DMS153 treated with DMSO at 0.1 percent for 48 hours (cell line): ENCODE data around the gene S100A3.
A peak's percentile ranks its signal among the peaks of the same experiment; 100 is the strongest.
"Not testable (repeated sequence)": the region's sequence is repeated elsewhere in the genome, so short reads cannot be mapped to it uniquely, and the experiment has no call there.

Experiments
- DNase-seq: peaks from one replicate; lab custom pipeline; 2025; ENCODE audit not compliant: unreplicated experiment; lab: John Stamatoyannopoulos, UW

The S100A3 gene

GRCh38 chr1:153548722-153549688 is at the start of gene S100A3:
Gene S100A3 (minus strand): TSS chr1:153549258. CDS start chr1:153548485, 773 bp downstream.
- DNase-seq = no peak

GRCh38 chr1:153598309-153599172 is 49.5 kb upstream of the S100A3 start:
- no peak for DNase-seq

GRCh38 chr1:153597206-153597605 is 48.1 kb upstream of the S100A3 start:
- DNase-seq = no peak

- no peak for DNase-seq
Observed at GRCh38 chr1:153592748-153593147, 43.7 kb upstream of the S100A3 start.

GRCh38 chr1:153588482-153588881 is 39.4 kb upstream of the S100A3 start:
- DNase-seq = no peak

- not testable (repeated sequence) for DNase-seq
Observed at GRCh38 chr1:153588033-153588432, 39.0 kb upstream of the S100A3 start.

GRCh38 chr1:153587314-153587713 is 38.3 kb upstream of the S100A3 start:
- no peak for DNase-seq

DNA sequence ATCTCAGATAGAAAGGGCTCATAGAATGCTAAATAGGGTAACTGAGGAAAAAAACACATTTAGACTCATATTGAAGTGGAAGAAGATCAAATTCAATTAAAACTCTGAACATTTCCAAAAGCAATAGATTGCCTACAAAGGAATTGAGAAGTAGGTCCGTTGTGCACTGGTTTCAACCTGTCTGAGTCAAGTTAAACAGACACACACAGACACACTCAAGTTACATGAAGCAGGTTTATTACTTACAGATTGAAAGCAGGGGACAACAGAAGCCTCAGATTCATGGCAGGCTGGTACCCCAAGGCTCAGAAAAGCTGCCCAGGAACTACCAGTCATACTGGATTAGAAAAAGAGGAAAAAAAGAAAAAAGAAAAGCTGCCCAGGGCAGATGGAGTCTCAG is 37.3 kb upstream of the S100A3 start:
- no peak for DNase-seq

DNA sequence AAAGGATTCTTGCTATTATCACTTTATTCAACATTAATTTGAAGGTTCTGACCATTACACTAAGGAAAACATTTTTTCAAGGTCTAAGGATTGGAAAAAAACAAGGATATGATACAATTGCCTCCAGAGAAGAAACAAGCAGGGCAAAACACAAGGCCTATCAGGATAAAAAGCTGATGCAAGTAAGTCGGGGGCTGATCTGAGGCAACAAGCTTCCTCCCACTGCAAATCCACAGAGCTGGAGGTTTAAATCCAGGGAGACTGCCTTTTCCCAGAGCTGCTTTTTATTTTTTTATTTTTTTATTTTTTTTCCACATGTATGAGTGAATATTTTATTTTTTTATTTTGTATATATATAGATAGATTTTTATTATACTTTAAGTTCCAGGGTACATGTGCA is 35.9 kb upstream of the S100A3 start:
- no peak for DNase-seq

DNA sequence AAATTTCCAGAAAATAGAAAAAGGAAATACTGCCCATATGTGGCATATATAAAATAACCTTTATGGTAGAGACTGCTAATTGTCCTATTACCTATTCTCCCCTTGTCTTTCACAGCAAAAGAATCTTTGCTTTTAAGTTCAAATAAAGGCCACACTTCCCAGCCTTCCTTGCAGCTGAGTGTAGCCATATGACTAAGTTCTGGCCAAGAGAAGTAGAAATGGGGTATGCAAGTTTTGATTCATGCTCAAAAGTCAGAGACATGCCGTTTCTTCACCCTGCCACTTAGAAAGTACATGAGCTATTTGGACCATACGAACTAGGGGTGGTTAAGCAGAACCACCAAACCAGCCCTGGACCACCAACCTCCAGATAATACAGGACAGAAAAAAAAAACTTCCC is 34.9 kb upstream of the S100A3 start:
- DNase-seq = no peak

DNA sequence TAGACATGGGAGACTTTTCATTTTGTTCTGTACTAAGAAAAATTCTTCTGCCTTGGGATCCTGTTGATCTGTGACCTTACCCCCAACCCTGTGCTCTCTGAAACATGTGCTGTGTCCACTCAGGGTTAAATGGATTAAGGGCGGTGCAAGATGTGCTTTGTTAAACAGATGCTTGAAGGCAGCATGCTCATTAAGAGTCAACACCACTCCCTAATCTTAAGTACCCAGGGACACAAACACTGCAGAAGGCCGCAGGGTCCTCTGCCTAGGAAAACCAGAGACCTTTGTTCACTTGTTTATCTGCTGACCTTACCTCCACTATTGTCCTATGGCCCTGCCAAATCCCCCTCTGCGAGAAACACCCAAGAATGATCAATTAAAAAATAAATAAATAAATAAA is 34.5 kb upstream of the S100A3 start:
- not testable (repeated sequence) for DNase-seq

- not testable (repeated sequence) for DNase-seq
Observed at GRCh38 chr1:153582836-153583235, 33.8 kb upstream of the S100A3 start.

DNA sequence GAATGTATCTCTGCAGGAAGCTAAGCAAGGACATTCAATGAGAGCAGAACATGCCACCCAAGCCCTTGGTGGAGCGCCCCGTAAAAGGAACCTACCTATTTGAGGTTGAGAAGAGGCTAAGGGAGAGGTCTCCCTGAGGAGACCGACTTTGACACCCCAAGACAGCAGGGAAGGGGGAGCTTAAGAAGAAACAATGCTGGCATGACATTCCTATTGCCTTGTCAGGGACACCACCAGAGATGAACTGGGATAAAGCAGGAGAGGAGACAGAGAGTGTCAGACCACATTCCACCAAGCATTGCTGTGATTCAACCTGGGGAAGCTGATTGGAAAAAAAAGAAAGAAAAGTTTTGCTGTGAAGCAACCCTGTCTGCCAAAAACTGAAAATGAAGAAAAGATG is 29.9 kb upstream of the S100A3 start:
- DNase-seq = no peak

DNA sequence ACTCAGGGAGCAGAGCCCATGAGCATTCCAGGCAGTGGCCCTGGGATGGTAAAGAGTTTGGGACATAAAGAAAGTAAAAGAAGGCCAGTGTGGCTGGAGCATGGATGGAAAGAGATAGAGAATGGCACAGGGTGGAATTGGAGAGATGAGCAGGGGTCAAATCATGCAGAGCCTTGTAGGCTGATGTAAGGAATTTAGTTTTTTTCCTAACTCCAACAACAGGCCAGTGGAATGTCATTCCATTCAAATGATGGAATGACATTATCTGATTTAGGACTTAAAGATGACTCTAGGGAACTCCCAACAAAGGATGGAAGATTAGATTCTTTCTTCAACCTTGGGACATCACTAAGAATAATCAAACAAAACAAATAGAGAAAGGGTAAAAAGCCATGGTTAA is 29.4 kb upstream of the S100A3 start:
- no peak for DNase-seq

GRCh38 chr1:153577624-153578051 is 28.6 kb upstream of the S100A3 start:
- DNase-seq = no peak

DNA sequence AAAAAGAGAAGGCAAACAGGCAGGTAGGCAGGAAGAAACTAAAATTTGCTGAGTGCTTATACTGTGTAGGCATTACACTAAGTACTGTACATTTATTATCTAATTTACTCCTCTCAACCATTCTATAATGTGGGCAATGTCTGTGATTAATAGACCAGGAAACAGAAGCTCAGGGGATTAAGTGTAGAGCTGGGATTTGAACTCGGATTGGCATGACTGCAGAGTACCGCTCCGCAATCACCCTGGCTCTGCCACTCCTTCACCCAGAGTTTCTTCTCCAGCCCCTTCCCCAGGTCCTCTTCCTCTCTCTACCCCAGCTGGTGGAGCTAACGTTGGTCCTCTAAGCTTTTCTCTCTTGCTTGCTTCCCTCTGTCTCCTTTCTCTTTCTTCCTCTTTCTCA is 28.1 kb upstream of the S100A3 start:
- DNase-seq = no peak

- DNase-seq = not testable (repeated sequence)
Observed at GRCh38 chr1:153575497-153575896, 26.4 kb upstream of the S100A3 start.

- DNase-seq = not testable (repeated sequence)
Observed at GRCh38 chr1:153575081-153575491, 26.0 kb upstream of the S100A3 start.

- DNase-seq = no peak
Observed at GRCh38 chr1:153573351-153573750, 24.3 kb upstream of the S100A3 start.

DNA sequence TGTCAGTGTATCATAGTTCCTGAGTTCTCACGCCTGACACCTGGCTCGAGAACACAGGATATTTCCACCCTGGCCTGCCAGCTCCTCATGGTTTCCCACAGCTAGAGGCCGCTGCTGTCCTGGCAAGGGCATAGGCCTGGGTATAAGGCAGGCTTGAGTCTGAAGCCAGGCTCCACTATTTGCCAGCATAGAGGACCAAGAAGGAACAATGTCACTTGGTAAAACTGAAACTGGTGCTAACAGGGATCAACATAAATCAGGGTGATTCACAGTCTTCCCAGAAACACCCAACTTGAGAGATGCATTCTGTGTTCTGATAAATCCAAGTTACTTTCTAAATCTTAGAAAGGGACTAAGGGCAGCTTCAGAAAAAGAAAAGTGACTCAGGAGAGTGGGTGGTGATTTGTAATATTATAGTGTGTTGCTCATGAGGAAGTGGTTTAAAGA is 23.5 kb upstream of the S100A3 start:
- peak; percentile 86 for DNase-seq

GRCh38 chr1:153571706-153572105 is 22.6 kb upstream of the S100A3 start:
- no peak for DNase-seq

DNA sequence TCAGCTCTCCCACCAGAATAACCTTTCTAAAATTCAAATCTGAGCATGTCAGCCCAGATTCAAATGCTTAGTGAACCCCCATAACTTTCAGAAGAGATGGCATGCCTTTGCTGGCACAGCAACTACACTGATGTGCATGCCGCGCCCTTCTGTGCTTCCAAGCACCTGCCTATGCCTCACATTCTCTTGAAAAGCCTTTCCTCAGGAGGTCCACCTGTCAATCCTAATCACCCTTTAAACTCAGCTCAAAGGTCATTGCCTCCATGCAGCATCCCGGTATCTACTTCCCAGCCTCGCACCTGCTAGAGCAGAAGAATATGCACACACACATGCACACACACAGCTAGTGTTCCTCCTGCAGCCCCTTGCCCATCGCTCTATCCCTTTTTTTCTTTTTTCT is 21.8 kb upstream of the S100A3 start:
- DNase-seq = no peak
